ENCODE measurements around the gene MUC13. TPM values are rescaled to one million over a fixed set of nuclear protein-coding genes. Genes with fewer than 3 reads are reported as not detected.

The MUC13 gene
- total and polyA plus RNA-seq, 9 of the 15 experiments (the other 6 are each of a cell fraction or from before 2014, with no cell fraction given) = 0.09 TPM; not detected in 8

GRCh38 chr3:124878561-124879336 is 55.8 kb downstream of the MUC13 start (continued):
- no peak for TF ChIP-seq AFF4 (CRISPR knock-in tag; IDR thresholded peaks at IDR 0.05)
- TF ChIP-seq, protein P1, sequence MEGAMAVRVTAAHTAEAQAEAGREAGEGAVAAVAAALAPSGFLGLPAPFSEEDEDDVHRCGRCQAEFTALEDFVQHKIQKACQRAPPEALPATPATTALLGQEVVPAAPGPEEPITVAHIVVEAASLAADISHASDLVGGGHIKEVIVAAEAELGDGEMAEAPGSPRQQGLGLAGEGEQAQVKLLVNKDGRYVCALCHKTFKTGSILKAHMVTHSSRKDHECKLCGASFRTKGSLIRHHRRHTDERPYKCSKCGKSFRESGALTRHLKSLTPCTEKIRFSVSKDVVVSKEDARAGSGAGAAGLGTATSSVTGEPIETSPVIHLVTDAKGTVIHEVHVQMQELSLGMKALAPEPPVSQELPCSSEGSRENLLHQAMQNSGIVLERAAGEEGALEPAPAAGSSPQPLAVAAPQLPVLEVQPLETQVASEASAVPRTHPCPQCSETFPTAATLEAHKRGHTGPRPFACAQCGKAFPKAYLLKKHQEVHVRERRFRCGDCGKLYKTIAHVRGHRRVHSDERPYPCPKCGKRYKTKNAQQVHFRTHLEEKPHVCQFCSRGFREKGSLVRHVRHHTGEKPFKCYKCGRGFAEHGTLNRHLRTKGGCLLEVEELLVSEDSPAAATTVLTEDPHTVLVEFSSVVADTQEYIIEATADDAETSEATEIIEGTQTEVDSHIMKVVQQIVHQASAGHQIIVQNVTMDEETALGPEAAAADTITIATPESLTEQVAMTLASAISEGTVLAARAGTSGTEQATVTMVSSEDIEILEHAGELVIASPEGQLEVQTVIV (CRISPR knock-in tag; IDR thresholded peaks at IDR 0.05; ENCODE audit: borderline replicate concordance) = no peak
- peak; percentile 29 for TF ChIP-seq PRDM10 (IDR thresholded peaks at IDR 0.05; ENCODE audit: partially characterized antibody)
- TF ChIP-seq, protein P2, sequence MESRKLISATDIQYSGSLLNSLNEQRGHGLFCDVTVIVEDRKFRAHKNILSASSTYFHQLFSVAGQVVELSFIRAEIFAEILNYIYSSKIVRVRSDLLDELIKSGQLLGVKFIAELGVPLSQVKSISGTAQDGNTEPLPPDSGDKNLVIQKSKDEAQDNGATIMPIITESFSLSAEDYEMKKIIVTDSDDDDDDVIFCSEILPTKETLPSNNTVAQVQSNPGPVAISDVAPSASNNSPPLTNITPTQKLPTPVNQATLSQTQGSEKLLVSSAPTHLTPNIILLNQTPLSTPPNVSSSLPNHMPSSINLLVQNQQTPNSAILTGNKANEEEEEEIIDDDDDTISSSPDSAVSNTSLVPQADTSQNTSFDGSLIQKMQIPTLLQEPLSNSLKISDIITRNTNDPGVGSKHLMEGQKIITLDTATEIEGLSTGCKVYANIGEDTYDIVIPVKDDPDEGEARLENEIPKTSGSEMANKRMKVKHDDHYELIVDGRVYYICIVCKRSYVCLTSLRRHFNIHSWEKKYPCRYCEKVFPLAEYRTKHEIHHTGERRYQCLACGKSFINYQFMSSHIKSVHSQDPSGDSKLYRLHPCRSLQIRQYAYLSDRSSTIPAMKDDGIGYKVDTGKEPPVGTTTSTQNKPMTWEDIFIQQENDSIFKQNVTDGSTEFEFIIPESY (CRISPR knock-in tag; IDR thresholded peaks at IDR 0.05) = no peak
- no peak for TF ChIP-seq ZNF23 (CRISPR knock-in tag; IDR thresholded peaks at IDR 0.05)
- TF ChIP-seq ZFP91 (CRISPR knock-in tag; IDR thresholded peaks at IDR 0.05) = no peak
- peak; percentile 62 for TF ChIP-seq SMARCC2 (IDR thresholded peaks at IDR 0.05; ENCODE audit: low read depth)
- TF ChIP-seq CBFB (CRISPR knock-in tag; IDR thresholded peaks at IDR 0.05) = no peak
- no peak for TF ChIP-seq ZNF780A (CRISPR knock-in tag; IDR thresholded peaks at IDR 0.05)
- no peak for TF ChIP-seq ATF1 (CRISPR knock-in tag; IDR thresholded peaks at IDR 0.05)
- peak; percentile 45; the same call in 1 of the 2 replicates for TF ChIP-seq ATF1 (tag; IDR thresholded peaks at IDR 0.05)

All from K562 (cell line).